GM18498 (cell line): Measurements from ENCODE around the gene UBE2H.

ENCODE experiments used
- ATAC-seq: cut with Tn5 transposase; IDR thresholded peaks from one replicate; pipeline ENCODE4 v1.9.1; 2021; ENCODE audit warnings: mild to moderate bottlenecking, moderate library complexity; ENCODE audit not compliant: unreplicated experiment

The UBE2H gene

GRCh38 chr7:129950933-129951225 lies 1.9 kb downstream of the UBE2H start:
- no peak for ATAC-seq

- ATAC-seq, result peak; percentile 19
Observed at GRCh38 chr7:129950191-129950932, 2.4 kb downstream of the UBE2H start.

- ATAC-seq, result peak; percentile 27
Observed at GRCh38 chr7:129949292-129950133, 3.2 kb downstream of the UBE2H start.

- ATAC-seq, result peak; percentile 55
Observed at GRCh38 chr7:129948877-129949291, 3.9 kb downstream of the UBE2H start.

GRCh38 chr7:129948338-129948737 lies 4.4 kb downstream of the UBE2H start:
- no peak for ATAC-seq

GRCh38 chr7:129947701-129948100 lies 5.1 kb downstream of the UBE2H start:
- ATAC-seq, result no peak

GRCh38 chr7:129947049-129947448 lies 5.7 kb downstream of the UBE2H start:
- no peak for ATAC-seq

GRCh38 chr7:129946282-129946681 lies 6.5 kb downstream of the UBE2H start:
- no peak for ATAC-seq

- no peak for ATAC-seq
Observed at GRCh38 chr7:129943352-129943751, 9.4 kb downstream of the UBE2H start.

GRCh38 chr7:129940329-129940728 lies 12.4 kb downstream of the UBE2H start:
- no peak for ATAC-seq

GRCh38 chr7:129939881-129940280 lies 12.9 kb downstream of the UBE2H start:
- ATAC-seq, result no peak

GRCh38 chr7:129933627-129934026 lies 19.1 kb downstream of the UBE2H start:
- no peak for ATAC-seq

GRCh38 chr7:129926618-129927017 lies 26.1 kb downstream of the UBE2H start:
- ATAC-seq, result no peak

GRCh38 chr7:129925416-129926002 lies 27.3 kb downstream of the UBE2H start:
- no peak for ATAC-seq

GRCh38 chr7:129924602-129925001 lies 28.2 kb downstream of the UBE2H start:
- ATAC-seq, result no peak

- ATAC-seq, result peak; percentile 59
Observed at GRCh38 chr7:129923709-129924108, 29.1 kb downstream of the UBE2H start.

- no peak for ATAC-seq
Observed at GRCh38 chr7:129919492-129919891, 33.3 kb downstream of the UBE2H start.

GRCh38 chr7:129918922-129919321 lies 33.8 kb downstream of the UBE2H start:
- ATAC-seq, result no peak

GRCh38 chr7:129917934-129918333 lies 34.8 kb downstream of the UBE2H start:
- ATAC-seq, result no peak

- no peak for ATAC-seq
Observed at GRCh38 chr7:129914536-129915272, 38.1 kb downstream of the UBE2H start.

GRCh38 chr7:129913428-129913827 lies 39.3 kb downstream of the UBE2H start:
- no peak for ATAC-seq
